Liver (tissue), 3 donors: ENCODE results near the gene MLLT10.

Experiments
- EGR1 ChIP-seq, 2 donors: IDR thresholded peaks; 2 replicates each; pipeline ENCODE4 v1.6.1; 2016 to 2018; ENCODE audit warnings: antibody characterized with exemption in 2 of 2, low read depth in 2 of 2
- GABPA ChIP-seq, 2 donors: IDR thresholded peaks in 1 of 2; conservative IDR thresholded peaks in 1 of 2; 2 replicates each; pipeline ENCODE4 v1.6.1; 2016; ENCODE audit warnings: antibody characterized with exemption in 2 of 2, mild to moderate bottlenecking in 1 of 2, moderate library complexity in 1 of 2
- HNF4G ChIP-seq: IDR thresholded peaks from 2 replicates; pipeline ENCODE4 v1.6.1; 2016; ENCODE audit warnings: antibody characterized with exemption
- JUND ChIP-seq, 2 donors: IDR thresholded peaks; 2 replicates each; pipeline ENCODE4 v1.6.1; 2016; ENCODE audit warnings: antibody characterized with exemption in 2 of 2
- RAD21 ChIP-seq, 2 donors: IDR thresholded peaks; 2 replicates each; pipeline ENCODE4 v1.6.1; 2016; ENCODE audit warnings: antibody characterized with exemption in 2 of 2, mild to moderate bottlenecking in 2 of 2
- SP1 ChIP-seq: IDR thresholded peaks from 2 replicates; pipeline ENCODE4 v1.6.1; 2018; ENCODE audit warnings: antibody characterized with exemption, mild to moderate bottlenecking
- TAF1 ChIP-seq: conservative IDR thresholded peaks from 2 replicates; pipeline ENCODE4 v1.6.1; 2016; ENCODE audit warnings: antibody characterized with exemption, mild to moderate bottlenecking
- YY1 ChIP-seq: IDR thresholded peaks from 2 replicates; pipeline ENCODE4 v1.6.1; 2016; ENCODE audit warnings: antibody characterized with exemption, mild to moderate bottlenecking
- TF ChIP-seq, protein P1 (sequence below): IDR thresholded peaks from 2 replicates; pipeline ENCODE4 v1.6.1; 2016; ENCODE audit warnings: antibody characterized with exemption
- TF ChIP-seq, protein P2 (sequence below): fragments of 150-350 bp; IDR thresholded peaks from 2 replicates; pipeline ENCODE4 v1.5.1; 2017; ENCODE audit warnings: improper control_type of control experiment, low read depth, low read length; ENCODE audit not compliant: missing input control
- TF ChIP-seq, protein P3 (sequence below): IDR thresholded peaks from 2 replicates; pipeline ENCODE4 v1.6.1; 2016; ENCODE audit warnings: antibody characterized with exemption, mild to moderate bottlenecking
- donor health status: healthy.
- donor health status: healthy.

DNA sequence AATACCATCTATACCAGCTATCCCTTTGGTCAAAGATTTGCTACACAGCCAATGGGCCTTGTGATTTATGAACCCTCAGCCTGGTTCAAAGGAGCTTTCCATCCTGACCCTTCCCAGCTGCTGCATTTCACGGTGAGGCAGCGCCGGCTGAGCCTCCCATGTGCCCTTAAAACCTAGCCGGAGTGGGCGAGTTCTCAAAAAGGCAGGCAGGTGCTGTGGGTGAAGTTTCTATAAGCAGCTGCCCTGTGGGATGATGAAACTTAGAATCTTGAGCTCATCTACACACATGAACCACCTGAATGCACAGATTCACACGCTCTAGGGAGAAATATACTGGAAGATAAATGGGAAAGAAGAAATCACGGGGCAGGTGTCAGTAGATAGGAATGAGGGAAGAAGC, 224.7 kb downstream of the MLLT10 start:
- TF ChIP-seq, protein P1, sequence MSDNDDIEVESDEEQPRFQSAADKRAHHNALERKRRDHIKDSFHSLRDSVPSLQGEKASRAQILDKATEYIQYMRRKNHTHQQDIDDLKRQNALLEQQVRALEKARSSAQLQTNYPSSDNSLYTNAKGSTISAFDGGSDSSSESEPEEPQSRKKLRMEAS = no peak
- TF ChIP-seq TAF1 = no peak
- TF ChIP-seq, protein P2, sequence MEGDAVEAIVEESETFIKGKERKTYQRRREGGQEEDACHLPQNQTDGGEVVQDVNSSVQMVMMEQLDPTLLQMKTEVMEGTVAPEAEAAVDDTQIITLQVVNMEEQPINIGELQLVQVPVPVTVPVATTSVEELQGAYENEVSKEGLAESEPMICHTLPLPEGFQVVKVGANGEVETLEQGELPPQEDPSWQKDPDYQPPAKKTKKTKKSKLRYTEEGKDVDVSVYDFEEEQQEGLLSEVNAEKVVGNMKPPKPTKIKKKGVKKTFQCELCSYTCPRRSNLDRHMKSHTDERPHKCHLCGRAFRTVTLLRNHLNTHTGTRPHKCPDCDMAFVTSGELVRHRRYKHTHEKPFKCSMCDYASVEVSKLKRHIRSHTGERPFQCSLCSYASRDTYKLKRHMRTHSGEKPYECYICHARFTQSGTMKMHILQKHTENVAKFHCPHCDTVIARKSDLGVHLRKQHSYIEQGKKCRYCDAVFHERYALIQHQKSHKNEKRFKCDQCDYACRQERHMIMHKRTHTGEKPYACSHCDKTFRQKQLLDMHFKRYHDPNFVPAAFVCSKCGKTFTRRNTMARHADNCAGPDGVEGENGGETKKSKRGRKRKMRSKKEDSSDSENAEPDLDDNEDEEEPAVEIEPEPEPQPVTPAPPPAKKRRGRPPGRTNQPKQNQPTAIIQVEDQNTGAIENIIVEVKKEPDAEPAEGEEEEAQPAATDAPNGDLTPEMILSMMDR = no peak
- TF ChIP-seq, protein P3, sequence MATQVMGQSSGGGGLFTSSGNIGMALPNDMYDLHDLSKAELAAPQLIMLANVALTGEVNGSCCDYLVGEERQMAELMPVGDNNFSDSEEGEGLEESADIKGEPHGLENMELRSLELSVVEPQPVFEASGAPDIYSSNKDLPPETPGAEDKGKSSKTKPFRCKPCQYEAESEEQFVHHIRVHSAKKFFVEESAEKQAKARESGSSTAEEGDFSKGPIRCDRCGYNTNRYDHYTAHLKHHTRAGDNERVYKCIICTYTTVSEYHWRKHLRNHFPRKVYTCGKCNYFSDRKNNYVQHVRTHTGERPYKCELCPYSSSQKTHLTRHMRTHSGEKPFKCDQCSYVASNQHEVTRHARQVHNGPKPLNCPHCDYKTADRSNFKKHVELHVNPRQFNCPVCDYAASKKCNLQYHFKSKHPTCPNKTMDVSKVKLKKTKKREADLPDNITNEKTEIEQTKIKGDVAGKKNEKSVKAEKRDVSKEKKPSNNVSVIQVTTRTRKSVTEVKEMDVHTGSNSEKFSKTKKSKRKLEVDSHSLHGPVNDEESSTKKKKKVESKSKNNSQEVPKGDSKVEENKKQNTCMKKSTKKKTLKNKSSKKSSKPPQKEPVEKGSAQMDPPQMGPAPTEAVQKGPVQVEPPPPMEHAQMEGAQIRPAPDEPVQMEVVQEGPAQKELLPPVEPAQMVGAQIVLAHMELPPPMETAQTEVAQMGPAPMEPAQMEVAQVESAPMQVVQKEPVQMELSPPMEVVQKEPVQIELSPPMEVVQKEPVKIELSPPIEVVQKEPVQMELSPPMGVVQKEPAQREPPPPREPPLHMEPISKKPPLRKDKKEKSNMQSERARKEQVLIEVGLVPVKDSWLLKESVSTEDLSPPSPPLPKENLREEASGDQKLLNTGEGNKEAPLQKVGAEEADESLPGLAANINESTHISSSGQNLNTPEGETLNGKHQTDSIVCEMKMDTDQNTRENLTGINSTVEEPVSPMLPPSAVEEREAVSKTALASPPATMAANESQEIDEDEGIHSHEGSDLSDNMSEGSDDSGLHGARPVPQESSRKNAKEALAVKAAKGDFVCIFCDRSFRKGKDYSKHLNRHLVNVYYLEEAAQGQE = no peak
- TF ChIP-seq GABPA (IDR thresholded peaks at IDR 0.05 in 1 of 2, conservative IDR thresholded peaks at IDR 0.05 in 1 of 2) = no peak
- TF ChIP-seq RAD21 (IDR thresholded peaks at IDR 0.05) = no peak
- no peak for TF ChIP-seq YY1
- TF ChIP-seq HNF4G = no peak
- TF ChIP-seq EGR1 (IDR thresholded peaks at IDR 0.05; ENCODE audit: low read depth in 2 of 2) = no peak
- TF ChIP-seq SP1 = no peak
- no peak for TF ChIP-seq JUND (IDR thresholded peaks at IDR 0.05)
